WTC11 (cell line): ENCODE results near the gene SCO2. TPM values are rescaled to one million over a fixed set of nuclear protein-coding genes. Genes with fewer than 3 reads are reported as not detected.
"Not testable (repeated sequence)": the region's sequence is repeated elsewhere in the genome, so short reads cannot be mapped to it uniquely, and the experiment has no call there.

ENCODE experiments used
- ATAC-seq: fragments of 200-7000 bp; cut with Tn5 transposase; 2 replicates; pipeline ENCODE4 v1.10.0; 2021; ENCODE audit warnings: mild to moderate bottlenecking, moderate library complexity
- CTCF ChIA-PET: fragments of 300-600 bp; sonication (Branson Sonifier 250); formaldehyde crosslinking; loops from one replicate; lab custom pipeline; 2021; ENCODE audit warnings: antibody characterized with exemption; lab: Charles Lee
- POLR2A ChIA-PET: fragments of 350-600 bp; sonication (Branson Sonifier 250); formaldehyde crosslinking; loops from one replicate; lab custom pipeline; 2021; ENCODE audit warnings: antibody characterized with exemption; lab: Charles Lee
- DNase-seq: peaks from one replicate; pipeline ENCODE4 v3.0.0; 2021; ENCODE audit warnings: low spot score
- H3K27ac Mint-ChIP-seq: 2 replicates; pipeline ENCODE4 v1.8.0; 2021; ENCODE audit warnings: mixed read lengths
- H3K27me3 Mint-ChIP-seq: 2 replicates; pipeline ENCODE4 v1.8.0; 2021; ENCODE audit warnings: low read depth, mild to moderate bottlenecking, moderate library complexity, mixed read lengths
- H3K36me3 Mint-ChIP-seq: 2 replicates; pipeline ENCODE4 v1.8.0; 2021; ENCODE audit warnings: mixed read lengths
- H3K4me1 Mint-ChIP-seq: 2 replicates; pipeline ENCODE4 v1.8.0; 2022; ENCODE audit warnings: mixed read lengths
- H3K4me3 Mint-ChIP-seq: 2 replicates; pipeline ENCODE4 v1.8.0; 2021; ENCODE audit warnings: mild to moderate bottlenecking, moderate library complexity, mixed read lengths
- H3K9me3 Mint-ChIP-seq: 2 replicates; pipeline ENCODE4 v1.8.0; 2021; ENCODE audit warnings: mixed read lengths
- HMGA2 ChIP-seq: fragments of 250-450 bp; sonication (Bioruptor Pico); IDR thresholded peaks from 2 replicates; pipeline ENCODE4 v1.4.0; 2021; ENCODE audit warnings: mild to moderate bottlenecking, moderate library complexity
- IRF2 ChIP-seq: sonication (generic); formaldehyde crosslinking; IDR thresholded peaks from 2 replicates; pipeline ENCODE4 v1.8.0; 2022; ENCODE audit warnings: low read depth, missing genetic modification reagents, borderline replicate concordance
- JAZF1 ChIP-seq: fragments of 250-450 bp; sonication (Bioruptor Pico); IDR thresholded peaks from 2 replicates; pipeline ENCODE4 v1.9.0; 2021; ENCODE audit warnings: moderate library complexity, mild to moderate bottlenecking, inconsistent platforms
- KAT7 ChIP-seq: sonication (generic); formaldehyde crosslinking; IDR thresholded peaks from 2 replicates; pipeline ENCODE4 v1.8.1; 2023; ENCODE audit warnings: missing genetic modification reagents, mild to moderate bottlenecking, borderline replicate concordance
- NFATC4 ChIP-seq: fragments of 250-450 bp; sonication (Bioruptor Pico); IDR thresholded peaks from 2 replicates; pipeline ENCODE4 v1.9.0; 2021; ENCODE audit warnings: mild to moderate bottlenecking
- NFE2L1 ChIP-seq: sonication (generic); formaldehyde crosslinking; IDR thresholded peaks from 2 replicates; pipeline ENCODE4 v1.8.1; 2023; ENCODE audit warnings: missing genetic modification reagents
- NR1H2 ChIP-seq: sonication (generic); formaldehyde crosslinking; IDR thresholded peaks from 2 replicates; pipeline ENCODE4 v1.9.0; 2021; ENCODE audit warnings: mild to moderate bottlenecking, moderate library complexity, missing genetic modification reagents
- SP1 ChIP-seq: sonication (generic); formaldehyde crosslinking; conservative IDR thresholded peaks from 2 replicates; pipeline ENCODE4 v1.8.1; 2022; ENCODE audit warnings: missing genetic modification reagents
- TEAD1 ChIP-seq: sonication (generic); formaldehyde crosslinking; IDR thresholded peaks from 2 replicates; pipeline ENCODE4 v1.8.0; 2022; ENCODE audit warnings: mild to moderate bottlenecking, missing genetic modification reagents
- ZNF121 ChIP-seq: sonication (generic); formaldehyde crosslinking; IDR thresholded peaks from 2 replicates; pipeline ENCODE4 v1.8.0; 2023; ENCODE audit warnings: missing genetic modification reagents
- ZNF219 ChIP-seq: sonication (generic); formaldehyde crosslinking; IDR thresholded peaks from 2 replicates; pipeline ENCODE4 v1.8.0; 2023; ENCODE audit warnings: missing genetic modification reagents, mild to moderate bottlenecking, borderline replicate concordance
- total RNA-seq: library from RNA; stranded (reverse); gene quantifications from 3 replicates; pipeline ENCODE4 v1.2.3, GENCODE V29; 2021
- TF ChIP-seq, protein P1 (sequence below): sonication (generic); formaldehyde crosslinking; IDR thresholded peaks from 2 replicates; pipeline ENCODE4 v1.8.1; 2023; ENCODE audit warnings: mild to moderate bottlenecking, missing genetic modification reagents, borderline replicate concordance
- TF ChIP-seq, protein P2 (sequence below): sonication (generic); formaldehyde crosslinking; IDR thresholded peaks from 2 replicates; pipeline ENCODE4 v1.8.1; 2022; ENCODE audit warnings: low read depth, missing genetic modification reagents, borderline replicate concordance
- TF ChIP-seq, protein P3 (sequence below): fragments of 250-450 bp; sonication (Bioruptor Pico); IDR thresholded peaks from 2 replicates; pipeline ENCODE4 v1.9.0; 2021; ENCODE audit warnings: mild to moderate bottlenecking
- TF ChIP-seq, protein P4 (sequence below): sonication (generic); formaldehyde crosslinking; IDR thresholded peaks from 2 replicates; pipeline ENCODE4 v1.8.1; 2023; ENCODE audit warnings: mild to moderate bottlenecking, missing genetic modification reagents, moderate library complexity
- TF ChIP-seq, protein P5 (sequence below): sonication (generic); formaldehyde crosslinking; IDR thresholded peaks from 2 replicates; pipeline ENCODE4 v1.8.1; 2022; ENCODE audit warnings: mild to moderate bottlenecking, missing genetic modification reagents, moderate library complexity, borderline replicate concordance
- TF ChIP-seq, protein P6 (sequence below): fragments of 200-600 bp; IDR thresholded peaks from 2 replicates; pipeline ENCODE4 v1.8.0; 2022; ENCODE audit warnings: antibody characterized with exemption

The SCO2 gene
- total RNA-seq, 1 experiment from 2014 or later, result not detected

DNA sequence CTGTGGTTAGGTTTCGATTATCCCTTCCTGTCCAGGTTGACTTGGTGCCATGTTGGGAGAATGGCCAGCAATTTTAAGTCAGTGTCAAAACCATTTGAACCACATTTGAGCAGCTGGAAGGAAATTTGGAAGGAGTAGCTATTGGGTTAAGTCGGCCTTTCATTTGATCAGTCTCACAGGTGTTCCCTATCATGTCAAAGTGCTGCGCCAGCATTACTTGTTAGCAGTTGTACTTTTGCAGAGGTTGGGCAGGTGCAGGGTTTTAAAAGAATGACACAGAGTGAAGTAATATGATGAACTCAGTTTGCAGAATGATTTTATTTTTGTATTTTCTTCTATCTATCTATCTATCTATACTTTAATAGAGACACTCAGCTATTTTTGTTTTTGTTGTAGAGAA, 10.8 kb upstream of the SCO2 start (continued):
- TF ChIP-seq SP1 (CRISPR knock-in tag) (no peak), NR1H2 (CRISPR knock-in tag) (no peak), JAZF1 (CRISPR knock-in tag) (no peak), TEAD1 (no peak), KAT7 (CRISPR knock-in tag) (no peak), HMGA2 (CRISPR knock-in tag) (no peak)
- TF ChIP-seq, protein P1, sequence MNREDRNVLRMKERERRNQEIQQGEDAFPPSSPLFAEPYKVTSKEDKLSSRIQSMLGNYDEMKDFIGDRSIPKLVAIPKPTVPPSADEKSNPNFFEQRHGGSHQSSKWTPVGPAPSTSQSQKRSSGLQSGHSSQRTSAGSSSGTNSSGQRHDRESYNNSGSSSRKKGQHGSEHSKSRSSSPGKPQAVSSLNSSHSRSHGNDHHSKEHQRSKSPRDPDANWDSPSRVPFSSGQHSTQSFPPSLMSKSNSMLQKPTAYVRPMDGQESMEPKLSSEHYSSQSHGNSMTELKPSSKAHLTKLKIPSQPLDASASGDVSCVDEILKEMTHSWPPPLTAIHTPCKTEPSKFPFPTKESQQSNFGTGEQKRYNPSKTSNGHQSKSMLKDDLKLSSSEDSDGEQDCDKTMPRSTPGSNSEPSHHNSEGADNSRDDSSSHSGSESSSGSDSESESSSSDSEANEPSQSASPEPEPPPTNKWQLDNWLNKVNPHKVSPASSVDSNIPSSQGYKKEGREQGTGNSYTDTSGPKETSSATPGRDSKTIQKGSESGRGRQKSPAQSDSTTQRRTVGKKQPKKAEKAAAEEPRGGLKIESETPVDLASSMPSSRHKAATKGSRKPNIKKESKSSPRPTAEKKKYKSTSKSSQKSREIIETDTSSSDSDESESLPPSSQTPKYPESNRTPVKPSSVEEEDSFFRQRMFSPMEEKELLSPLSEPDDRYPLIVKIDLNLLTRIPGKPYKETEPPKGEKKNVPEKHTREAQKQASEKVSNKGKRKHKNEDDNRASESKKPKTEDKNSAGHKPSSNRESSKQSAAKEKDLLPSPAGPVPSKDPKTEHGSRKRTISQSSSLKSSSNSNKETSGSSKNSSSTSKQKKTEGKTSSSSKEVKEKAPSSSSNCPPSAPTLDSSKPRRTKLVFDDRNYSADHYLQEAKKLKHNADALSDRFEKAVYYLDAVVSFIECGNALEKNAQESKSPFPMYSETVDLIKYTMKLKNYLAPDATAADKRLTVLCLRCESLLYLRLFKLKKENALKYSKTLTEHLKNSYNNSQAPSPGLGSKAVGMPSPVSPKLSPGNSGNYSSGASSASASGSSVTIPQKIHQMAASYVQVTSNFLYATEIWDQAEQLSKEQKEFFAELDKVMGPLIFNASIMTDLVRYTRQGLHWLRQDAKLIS, result no peak

DNA sequence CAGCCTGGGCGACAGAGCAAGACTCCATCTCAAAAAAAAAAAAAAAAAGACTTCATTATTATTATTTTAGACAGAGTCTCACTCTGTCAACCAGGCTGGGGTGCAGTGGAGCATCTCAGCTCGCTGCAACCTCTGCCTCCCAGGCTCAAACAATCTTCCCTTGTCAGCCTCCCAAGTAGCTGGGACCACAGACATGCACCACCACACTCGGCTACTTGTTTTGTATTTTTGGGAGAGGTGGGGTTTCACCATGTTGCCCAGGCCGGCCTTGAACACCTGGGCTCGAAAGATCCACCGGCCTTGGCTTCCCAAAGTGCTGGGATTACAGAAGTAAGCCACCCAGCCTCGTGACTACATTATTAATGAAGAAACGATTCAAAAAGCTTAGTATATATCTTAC, 9.7 kb upstream of the SCO2 start:
- ChIA-PET CTCF (interaction anchor here (1.6 to 1.9 kb wide), 2 partner anchors 10 to 28 kb away, joined by 8 to 12 read pairs; partner anchors contain the start of genes SCO2 and SYCE3), POLR2A (no interaction called here)
- no peaks in the 10 kb centered on the region for H3K36me3 Mint-ChIP-seq
- H3K27me3 Mint-ChIP-seq, result peaks cover 55% of the 10 kb centered on the region
- H3K9me3 Mint-ChIP-seq, result no peaks in the 10 kb centered on the region
- TF ChIP-seq, protein P2, sequence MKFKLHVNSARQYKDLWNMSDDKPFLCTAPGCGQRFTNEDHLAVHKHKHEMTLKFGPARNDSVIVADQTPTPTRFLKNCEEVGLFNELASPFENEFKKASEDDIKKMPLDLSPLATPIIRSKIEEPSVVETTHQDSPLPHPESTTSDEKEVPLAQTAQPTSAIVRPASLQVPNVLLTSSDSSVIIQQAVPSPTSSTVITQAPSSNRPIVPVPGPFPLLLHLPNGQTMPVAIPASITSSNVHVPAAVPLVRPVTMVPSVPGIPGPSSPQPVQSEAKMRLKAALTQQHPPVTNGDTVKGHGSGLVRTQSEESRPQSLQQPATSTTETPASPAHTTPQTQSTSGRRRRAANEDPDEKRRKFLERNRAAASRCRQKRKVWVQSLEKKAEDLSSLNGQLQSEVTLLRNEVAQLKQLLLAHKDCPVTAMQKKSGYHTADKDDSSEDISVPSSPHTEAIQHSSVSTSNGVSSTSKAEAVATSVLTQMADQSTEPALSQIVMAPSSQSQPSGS (CRISPR knock-in tag), result no peak
- TF ChIP-seq IRF2 (CRISPR knock-in tag) (no peak), ZNF121 (CRISPR knock-in tag) (no peak)
- TF ChIP-seq, protein P3, sequence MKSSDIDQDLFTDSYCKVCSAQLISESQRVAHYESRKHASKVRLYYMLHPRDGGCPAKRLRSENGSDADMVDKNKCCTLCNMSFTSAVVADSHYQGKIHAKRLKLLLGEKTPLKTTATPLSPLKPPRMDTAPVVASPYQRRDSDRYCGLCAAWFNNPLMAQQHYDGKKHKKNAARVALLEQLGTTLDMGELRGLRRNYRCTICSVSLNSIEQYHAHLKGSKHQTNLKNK (CRISPR knock-in tag), result no peak
- no peak for DNase-seq
- no peak overlapping the region for H3K4me3 Mint-ChIP-seq
- peaks cover 9% of the 10 kb centered on the region for H3K4me1 Mint-ChIP-seq
- no peak overlapping the region for H3K27ac Mint-ChIP-seq
- ATAC-seq, result no peak

DNA sequence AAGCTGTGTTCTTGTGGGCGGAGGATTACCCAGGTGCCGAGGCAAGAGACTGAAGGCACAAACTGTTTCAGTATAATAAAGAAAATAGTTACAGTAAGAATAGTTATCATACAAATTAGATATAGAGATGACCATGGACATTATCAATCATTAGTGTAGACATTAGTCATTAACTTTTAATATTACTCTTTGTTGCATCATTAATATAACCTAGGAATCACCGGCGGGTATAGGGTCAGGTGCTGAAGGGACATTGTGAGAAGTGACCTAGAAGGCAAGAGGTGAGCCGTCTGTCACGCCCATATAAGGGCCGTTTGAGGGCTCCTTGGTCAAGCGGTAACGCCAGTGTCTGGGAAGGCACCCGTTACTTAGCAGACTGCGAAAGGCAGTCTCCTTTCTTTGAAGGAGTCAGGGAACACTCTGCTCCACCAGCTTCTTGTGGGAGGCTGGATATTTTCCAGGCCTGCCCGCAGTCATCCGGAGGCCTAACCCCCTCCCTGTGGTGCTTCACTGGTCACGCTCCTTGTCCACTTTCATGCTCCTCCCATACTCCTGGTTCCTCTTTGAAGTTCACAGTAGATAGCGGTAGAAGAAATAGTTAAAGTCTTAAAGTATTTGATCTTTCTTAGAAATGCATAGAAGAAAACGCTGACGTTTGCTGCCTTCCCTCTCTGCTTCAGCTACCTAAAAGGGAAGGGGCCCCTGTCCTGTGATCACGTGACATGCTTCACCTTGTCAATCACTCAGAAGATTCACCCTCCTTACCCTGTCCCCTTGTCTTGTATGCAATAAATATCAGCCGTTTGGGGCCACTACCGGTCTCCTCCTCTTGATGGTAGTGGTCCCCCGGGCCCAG, 8.7 kb upstream of the SCO2 start:
- ATAC-seq, result not testable (repeated sequence)
- CTCF ChIA-PET, result interaction anchor here (1.6 kb wide), 1 partner anchor 166 kb away, joined by 3 read pairs; no protein-coding TSS in a partner anchor

DNA sequence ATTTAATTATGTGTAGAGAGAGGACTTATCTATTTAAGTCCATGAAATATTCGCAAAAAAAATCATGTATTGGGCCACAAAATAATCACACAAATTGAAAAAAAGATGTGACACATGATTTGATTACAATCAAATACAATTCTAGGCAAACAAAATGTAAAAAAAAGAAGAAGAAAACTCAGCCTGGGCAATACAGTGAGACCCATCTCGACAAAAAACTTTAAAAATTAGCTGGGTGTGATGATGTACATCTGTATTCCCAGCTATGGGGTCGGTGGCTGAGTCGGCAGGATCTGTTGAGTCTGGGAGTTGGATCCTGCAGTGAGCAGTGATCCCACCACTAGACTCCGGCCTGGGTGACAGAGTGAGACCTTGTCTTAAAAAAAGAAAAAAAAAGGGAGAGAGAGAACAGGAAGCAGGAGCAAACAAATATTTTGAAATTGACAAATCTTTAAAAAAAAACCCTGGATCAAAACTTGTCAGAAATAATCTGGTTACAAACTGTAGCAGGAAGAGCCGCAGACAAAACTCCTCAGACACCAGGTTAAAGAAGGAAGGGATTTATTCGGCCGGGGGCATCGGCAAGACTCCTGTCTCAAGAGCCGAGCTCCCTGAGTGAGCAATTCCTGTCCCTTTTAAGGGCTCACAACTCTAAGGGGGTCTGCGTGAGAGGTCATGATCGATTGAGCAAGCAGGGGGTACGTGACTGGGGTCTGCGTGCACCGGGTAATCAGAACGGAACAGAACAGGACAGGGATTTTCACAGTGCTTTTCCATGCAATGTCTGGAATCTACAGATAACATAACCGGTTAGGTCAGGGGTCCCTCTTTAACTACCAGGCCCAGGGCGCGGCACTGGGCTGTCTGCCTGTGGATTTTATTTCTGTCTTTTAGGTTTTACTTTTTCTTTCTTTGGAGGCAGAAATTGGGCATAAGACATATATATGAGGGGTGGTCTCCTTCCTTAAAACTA, 7.7 kb upstream of the SCO2 start:
- H3K27me3 Mint-ChIP-seq, result peaks cover 68% of the 10 kb centered on the region
- DNase-seq (no peak), ATAC-seq (no peak)
- ChIA-PET POLR2A (interaction anchor here (0.7 kb wide), 1 partner anchor 35 kb away, joined by 3 read pairs; no protein-coding TSS in a partner anchor), CTCF (interaction anchor here (1.2 to 1.6 kb wide), 2 partner anchors 167 to 242 kb away, joined by 3 to 5 read pairs; no protein-coding TSS in a partner anchor)
- H3K9me3 Mint-ChIP-seq, result no peaks in the 10 kb centered on the region
- H3K27ac Mint-ChIP-seq, result no peak overlapping the region
- H3K4me1 Mint-ChIP-seq, result peaks cover 9% of the 10 kb centered on the region
- H3K4me3 Mint-ChIP-seq, result peak overlapping the region; percentile 60
- H3K36me3 Mint-ChIP-seq, result no peaks in the 10 kb centered on the region
- TF ChIP-seq, protein P4, sequence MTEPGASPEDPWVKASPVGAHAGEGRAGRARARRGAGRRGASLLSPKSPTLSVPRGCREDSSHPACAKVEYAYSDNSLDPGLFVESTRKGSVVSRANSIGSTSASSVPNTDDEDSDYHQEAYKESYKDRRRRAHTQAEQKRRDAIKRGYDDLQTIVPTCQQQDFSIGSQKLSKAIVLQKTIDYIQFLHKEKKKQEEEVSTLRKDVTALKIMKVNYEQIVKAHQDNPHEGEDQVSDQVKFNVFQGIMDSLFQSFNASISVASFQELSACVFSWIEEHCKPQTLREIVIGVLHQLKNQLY (CRISPR knock-in tag), result no peak
- TF ChIP-seq ZNF219 (no peak), NFATC4 (CRISPR knock-in tag) (no peak), NFE2L1 (CRISPR knock-in tag) (no peak)
- TF ChIP-seq, protein P5, sequence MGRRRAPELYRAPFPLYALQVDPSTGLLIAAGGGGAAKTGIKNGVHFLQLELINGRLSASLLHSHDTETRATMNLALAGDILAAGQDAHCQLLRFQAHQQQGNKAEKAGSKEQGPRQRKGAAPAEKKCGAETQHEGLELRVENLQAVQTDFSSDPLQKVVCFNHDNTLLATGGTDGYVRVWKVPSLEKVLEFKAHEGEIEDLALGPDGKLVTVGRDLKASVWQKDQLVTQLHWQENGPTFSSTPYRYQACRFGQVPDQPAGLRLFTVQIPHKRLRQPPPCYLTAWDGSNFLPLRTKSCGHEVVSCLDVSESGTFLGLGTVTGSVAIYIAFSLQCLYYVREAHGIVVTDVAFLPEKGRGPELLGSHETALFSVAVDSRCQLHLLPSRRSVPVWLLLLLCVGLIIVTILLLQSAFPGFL (CRISPR knock-in tag), result no peak
- TF ChIP-seq, protein P6, sequence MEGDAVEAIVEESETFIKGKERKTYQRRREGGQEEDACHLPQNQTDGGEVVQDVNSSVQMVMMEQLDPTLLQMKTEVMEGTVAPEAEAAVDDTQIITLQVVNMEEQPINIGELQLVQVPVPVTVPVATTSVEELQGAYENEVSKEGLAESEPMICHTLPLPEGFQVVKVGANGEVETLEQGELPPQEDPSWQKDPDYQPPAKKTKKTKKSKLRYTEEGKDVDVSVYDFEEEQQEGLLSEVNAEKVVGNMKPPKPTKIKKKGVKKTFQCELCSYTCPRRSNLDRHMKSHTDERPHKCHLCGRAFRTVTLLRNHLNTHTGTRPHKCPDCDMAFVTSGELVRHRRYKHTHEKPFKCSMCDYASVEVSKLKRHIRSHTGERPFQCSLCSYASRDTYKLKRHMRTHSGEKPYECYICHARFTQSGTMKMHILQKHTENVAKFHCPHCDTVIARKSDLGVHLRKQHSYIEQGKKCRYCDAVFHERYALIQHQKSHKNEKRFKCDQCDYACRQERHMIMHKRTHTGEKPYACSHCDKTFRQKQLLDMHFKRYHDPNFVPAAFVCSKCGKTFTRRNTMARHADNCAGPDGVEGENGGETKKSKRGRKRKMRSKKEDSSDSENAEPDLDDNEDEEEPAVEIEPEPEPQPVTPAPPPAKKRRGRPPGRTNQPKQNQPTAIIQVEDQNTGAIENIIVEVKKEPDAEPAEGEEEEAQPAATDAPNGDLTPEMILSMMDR, result no peak

More for the DNA sequence above, 8.7 kb upstream of the SCO2 start:
- H3K4me3 Mint-ChIP-seq, DNase-seq, H3K27ac Mint-ChIP-seq, POLR2A ChIA-PET, H3K36me3 Mint-ChIP-seq, H3K9me3 Mint-ChIP-seq, H3K4me1 Mint-ChIP-seq: not testable (repeated sequence)
- peaks cover 64% of the 10 kb centered on the region for H3K27me3 Mint-ChIP-seq
